Fibroblast of villous mesenchyme (primary cell): ENCODE data around the gene TAPT1. TPM values are rescaled to one million over a fixed set of nuclear protein-coding genes. Genes with fewer than 3 reads are reported as not detected.

Experiments used
- DNase-seq: peaks from one replicate; pipeline ENCODE4 v3.0.0-alpha.2; 2010; ENCODE audit warnings: low read depth
- H3K4me3 ChIP-seq: 2 replicates; pipeline ENCODE4 v1.5.1; 2011; ENCODE audit warnings: low read depth, mild to moderate bottlenecking, low read length
- total RNA-seq: library from RNA; depleted of rRNA; stranded (reverse); fragments of >200 nt; gene quantifications from 2 replicates; pipeline ENCODE4 v1.2.3, GENCODE V29; 2012
- TF ChIP-seq, protein P1 (sequence below): IDR thresholded peaks from 2 replicates; pipeline ENCODE4 v1.5.1; 2012; ENCODE audit warnings: low read depth, mild to moderate bottlenecking, low read length; ENCODE audit not compliant: insufficient read depth

Gene TAPT1
- total RNA-seq, 1 donor, result 28.5 TPM

DNA sequence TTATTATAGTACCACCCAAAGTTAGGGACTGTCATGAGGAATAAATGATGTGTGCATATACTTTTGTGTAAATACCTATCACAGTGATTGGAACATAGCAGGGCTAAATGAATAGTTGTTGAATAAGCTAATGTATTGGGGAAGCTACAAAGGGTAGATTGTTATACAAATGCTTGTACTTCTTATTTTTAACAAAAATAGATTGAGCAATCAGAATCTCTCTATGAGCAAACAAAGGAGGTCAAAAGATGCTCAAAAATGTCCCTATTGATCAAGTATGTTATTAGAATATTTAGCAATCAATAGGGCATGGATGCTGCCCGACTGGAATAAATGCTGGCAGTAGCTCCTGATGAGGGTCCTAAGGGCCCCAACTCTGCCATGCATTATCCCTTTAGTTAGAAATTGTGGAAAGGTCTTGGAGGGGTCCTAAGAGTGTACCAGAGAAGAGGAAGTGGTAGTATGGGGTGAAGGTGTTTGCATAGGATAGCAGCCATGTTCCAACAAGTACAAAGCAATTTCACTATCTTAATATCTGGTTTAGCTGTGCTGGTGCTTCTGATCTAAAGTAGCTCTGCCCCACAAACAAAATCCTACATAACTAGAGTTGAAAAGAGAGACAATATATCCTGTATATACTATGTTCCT lies 33.1 kb upstream of the TAPT1 start:
- no peak for DNase-seq
- no peak overlapping the region for H3K4me3 ChIP-seq

DNA sequence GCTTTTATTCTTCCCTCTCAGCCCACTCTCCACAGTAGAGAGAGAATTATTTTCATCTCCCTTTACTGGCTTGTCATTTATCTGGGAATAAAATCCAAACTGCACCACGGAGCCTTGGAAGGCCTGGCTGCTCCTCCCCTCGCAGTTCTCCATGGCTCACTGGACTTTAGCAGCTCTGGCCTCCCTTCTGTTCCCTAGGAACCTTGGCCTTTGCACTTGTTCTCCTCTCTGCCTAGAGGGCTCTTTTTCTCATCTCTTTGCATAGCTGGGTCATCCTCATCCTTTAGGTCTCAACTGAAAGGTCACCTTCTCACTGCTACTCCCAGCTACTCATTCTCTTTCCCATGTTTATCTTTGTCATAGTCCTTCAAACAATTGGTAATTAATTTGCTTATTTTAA lies 31.3 kb upstream of the TAPT1 start:
- TF ChIP-seq, protein P1, sequence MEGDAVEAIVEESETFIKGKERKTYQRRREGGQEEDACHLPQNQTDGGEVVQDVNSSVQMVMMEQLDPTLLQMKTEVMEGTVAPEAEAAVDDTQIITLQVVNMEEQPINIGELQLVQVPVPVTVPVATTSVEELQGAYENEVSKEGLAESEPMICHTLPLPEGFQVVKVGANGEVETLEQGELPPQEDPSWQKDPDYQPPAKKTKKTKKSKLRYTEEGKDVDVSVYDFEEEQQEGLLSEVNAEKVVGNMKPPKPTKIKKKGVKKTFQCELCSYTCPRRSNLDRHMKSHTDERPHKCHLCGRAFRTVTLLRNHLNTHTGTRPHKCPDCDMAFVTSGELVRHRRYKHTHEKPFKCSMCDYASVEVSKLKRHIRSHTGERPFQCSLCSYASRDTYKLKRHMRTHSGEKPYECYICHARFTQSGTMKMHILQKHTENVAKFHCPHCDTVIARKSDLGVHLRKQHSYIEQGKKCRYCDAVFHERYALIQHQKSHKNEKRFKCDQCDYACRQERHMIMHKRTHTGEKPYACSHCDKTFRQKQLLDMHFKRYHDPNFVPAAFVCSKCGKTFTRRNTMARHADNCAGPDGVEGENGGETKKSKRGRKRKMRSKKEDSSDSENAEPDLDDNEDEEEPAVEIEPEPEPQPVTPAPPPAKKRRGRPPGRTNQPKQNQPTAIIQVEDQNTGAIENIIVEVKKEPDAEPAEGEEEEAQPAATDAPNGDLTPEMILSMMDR, result no peak
- no peak overlapping the region for H3K4me3 ChIP-seq
- DNase-seq, result no peak

More for the DNA sequence above, 33.1 kb upstream of the TAPT1 start:
- TF ChIP-seq, protein P1, result no peak

DNA sequence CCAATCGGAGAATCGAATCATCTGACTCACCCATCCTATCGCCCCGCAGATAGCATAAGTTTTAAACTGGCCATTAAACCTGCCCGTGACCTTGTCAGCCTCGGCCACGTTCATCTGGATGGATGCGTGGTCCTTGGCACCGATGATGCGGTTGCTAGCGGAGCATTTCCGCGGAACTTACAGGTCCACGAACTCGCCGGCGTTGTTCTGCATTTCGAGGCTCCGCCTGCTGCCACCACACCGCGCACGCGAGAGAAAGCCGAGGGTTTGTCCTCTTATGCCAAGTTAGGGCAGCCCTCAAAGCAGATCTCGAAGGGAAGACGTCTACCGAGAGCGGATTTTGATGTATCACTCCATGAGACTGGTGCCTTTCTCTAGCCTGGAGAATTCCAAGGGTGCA lies 30.1 kb upstream of the TAPT1 start:
- TF ChIP-seq, protein P1, result no peak

DNA sequence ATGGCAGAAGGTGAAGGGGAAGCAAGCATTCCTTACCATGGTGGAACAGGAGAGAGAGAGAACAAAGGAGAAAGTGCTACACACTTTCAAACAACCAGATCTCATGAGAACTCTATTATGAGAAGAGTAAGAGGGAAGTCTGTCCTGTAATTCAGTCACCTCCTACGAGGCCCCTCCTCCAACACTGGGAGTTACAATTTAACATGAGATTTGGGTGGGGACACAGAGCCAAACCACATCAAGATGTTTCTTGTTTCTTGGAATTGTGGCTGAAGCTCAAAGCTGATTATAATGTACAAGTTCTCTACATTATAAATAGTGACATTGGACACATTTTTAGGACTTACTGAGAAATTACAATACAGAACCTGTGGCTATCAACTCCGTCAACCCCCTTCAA lies 29.5 kb upstream of the TAPT1 start:
- TF ChIP-seq, protein P1, result no peak
- DNase-seq, result no peak
- no peak overlapping the region for H3K4me3 ChIP-seq

More for the DNA sequence above, 30.1 kb upstream of the TAPT1 start:
- no peak for DNase-seq
- H3K4me3 ChIP-seq, result no peak overlapping the region

DNA sequence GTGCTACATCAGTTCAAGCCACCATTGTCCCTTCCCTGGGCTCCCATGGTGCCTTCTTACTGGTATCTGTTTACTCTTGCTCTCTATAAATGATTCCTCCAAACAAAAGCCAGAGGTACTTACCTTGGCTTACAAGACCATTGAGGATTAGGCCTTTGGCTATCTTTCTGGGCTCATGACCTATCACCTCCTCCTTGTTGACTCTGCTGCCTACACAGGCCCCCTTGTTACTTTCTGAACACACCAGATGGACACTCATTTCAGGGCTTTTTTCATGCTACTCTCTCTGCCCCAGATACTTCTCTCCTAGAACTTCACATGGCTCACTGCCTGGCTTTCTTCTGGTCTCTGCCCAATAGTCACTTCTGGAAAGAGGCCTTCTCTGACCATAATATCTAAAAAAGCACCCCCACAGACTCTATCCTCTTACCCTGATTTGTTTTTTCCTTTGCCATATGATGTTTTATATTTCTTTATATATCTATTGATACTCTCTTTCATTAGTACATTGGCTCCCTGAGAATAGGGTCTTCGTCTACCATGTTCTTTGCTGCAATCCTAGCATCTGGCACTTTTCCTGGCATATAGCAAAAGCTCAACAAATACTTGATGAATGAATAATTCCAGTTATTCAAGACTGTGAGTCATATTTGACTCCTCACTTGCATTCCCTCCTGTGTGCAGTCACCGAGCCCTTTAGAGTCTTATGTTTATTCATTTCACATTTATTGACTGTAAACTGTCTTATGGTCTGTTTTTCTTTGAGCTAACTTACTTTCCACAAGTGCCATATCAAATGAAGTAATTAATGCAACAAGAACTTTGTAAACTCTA lies 27.1 kb upstream of the TAPT1 start:
- TF ChIP-seq, protein P1, result no peak
- H3K4me3 ChIP-seq, result no peak overlapping the region
- peak; percentile 66 for DNase-seq

DNA sequence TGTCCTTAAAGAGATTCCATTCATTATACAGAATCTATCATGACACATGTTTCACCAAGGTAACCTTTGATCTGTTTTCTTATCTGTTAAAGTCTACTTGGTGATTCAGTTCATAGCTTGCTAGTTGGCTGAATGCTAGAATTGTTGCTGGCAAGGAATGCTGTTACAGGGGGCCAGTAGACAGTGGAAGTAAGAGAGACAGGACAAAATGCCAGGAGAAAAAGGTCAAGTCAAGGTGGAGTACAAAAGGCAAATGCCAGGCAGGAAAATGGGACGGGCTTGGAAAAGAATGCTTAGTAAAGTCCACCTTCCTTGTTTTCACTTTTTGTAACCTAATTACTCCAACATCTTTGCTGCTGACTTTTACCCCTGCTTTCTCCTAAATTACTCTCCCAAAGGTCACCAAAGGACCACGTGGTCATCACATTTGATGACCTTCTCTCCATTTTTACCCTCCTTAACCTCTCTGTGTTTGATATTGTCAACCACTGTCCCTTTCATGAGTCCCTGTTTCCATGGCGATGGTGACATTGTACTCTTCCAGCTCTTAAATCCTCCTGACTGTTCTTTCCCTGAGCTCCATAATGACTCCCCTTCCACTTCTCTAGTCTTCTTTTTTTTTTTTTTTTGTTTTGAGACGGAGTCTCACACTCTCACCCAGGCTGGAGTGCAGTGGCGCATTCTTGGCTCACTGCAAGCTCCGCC lies 24.5 kb upstream of the TAPT1 start:
- H3K4me3 ChIP-seq, result no peak overlapping the region
- TF ChIP-seq, protein P1, result no peak
- DNase-seq, result no peak
